NCI-H1048 (cell line): ENCODE data around the gene FAM117A.
"Not testable (repeated sequence)": the region's sequence is repeated elsewhere in the genome, so short reads cannot be mapped to it uniquely, and the experiment has no call there.

ENCODE experiments used
- DNase-seq: peaks from one replicate; lab custom pipeline; 2025; lab: John Stamatoyannopoulos, UW

FAM117A gene

GRCh38 chr17:49762151-49762941 lies 1.6 kb downstream of the FAM117A start:
- DNase-seq = no peak

GRCh38 chr17:49760932-49761558 lies 2.9 kb downstream of the FAM117A start:
- DNase-seq = no peak

DNA sequence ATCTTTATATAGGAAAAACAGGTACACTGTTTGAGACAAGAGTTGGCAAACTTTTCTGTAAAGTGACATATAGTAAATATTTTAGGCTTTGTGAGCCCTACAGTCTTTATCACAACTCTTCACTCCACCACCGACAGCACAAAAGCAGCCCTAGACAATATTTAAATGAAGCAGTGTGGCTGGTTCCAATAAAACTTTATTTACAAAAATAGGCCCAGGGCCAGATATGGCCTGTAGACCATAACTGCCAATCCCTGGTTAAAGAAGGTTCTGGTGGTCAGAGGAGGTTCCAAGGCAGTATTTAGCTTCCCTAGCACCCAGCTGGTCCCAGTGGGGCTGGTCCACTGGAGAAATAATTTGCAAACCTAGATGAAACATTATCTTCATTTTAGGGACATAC lies 3.6 kb downstream of the FAM117A start:
- DNase-seq = no peak

DNA sequence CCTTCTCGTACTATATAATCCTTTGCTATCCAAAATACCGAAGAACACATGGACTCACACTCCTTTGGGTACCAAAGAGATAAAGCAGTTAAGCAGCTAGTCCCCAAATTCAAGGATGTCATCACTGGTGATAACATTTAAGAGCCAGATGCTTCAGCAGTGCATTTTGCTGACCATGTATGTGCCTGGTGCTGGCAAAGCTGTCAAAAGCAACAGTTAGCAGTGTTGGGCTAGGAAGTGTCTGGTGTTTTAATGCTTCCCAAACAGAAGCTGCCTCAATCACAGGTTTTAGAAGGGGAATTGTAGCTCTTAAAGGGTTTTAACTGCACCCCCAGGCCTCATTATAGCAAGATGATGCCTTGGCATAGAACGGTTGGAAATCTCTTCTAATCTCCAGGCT lies 4.7 kb downstream of the FAM117A start:
- DNase-seq = no peak

GRCh38 chr17:49758464-49759010 lies 5.4 kb downstream of the FAM117A start:
- DNase-seq = not testable (repeated sequence)

DNA sequence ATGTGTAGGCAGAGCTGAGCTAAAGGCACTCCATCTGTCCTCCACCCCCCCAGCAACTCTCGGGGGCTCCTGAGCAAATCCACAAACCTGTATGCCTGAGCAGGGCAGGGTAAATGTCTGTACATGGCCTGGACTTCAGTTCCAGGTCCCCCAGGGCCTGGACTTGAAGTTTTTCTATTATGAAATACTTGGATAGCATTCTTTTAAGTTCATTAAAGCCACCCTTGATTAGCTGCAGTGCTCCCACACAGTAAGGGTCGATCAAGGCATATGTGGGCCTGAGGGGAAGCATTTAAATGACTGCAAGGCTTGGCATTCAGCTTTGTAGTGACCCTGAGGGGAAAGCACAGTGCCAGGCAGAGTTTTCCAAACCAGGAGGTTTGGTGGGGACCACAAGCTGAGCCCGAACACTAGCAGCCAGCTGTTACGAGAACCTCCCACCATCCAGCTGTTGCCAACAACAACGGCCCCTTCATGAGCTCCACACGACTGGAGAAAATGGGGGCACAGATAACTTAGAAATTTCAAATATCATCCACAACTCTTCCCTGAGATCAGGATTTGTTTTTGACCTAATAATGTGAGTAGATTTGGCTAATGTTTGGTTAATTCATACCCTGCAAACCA lies 6.7 kb downstream of the FAM117A start:
- DNase-seq = no peak

DNA sequence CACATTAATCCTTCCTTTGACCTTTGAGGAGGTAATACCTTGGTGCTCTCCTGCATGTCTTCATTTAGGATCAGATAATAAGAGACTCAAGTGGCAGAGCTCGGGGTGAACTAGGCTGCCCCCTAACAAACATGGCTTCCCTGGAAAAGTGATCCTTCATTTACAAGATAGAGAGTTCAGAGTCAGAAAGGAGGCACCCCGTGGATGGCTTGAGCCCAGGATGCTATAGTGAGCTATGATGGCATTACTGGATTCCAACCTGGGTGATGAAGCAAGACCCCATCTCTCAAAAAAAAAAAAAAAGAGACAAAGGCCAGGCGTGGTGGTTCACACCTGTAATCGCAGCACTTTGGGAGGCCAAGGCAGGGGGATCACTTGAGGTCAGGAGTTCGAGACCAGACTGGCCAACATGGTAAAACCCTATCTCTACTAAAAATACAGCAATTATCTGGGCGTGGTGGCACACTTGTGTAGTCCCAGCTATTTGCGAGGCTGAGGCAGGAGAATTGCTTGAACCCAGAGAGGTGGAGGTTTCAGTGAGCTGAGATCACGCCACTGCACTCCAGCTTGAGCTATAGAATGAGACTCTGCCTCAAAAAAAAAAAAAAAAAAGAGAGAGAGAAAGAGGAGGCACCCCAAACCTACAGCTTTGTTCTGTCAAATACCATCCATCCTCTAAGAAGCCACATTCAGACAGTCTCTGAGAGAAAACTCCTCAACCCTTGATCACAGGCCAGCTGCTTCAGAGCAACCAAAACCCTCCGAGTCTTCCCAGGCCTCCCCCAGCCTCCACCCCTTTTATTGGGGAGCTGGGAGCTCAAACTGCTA lies 7.4 kb downstream of the FAM117A start:
- DNase-seq = no peak

DNA sequence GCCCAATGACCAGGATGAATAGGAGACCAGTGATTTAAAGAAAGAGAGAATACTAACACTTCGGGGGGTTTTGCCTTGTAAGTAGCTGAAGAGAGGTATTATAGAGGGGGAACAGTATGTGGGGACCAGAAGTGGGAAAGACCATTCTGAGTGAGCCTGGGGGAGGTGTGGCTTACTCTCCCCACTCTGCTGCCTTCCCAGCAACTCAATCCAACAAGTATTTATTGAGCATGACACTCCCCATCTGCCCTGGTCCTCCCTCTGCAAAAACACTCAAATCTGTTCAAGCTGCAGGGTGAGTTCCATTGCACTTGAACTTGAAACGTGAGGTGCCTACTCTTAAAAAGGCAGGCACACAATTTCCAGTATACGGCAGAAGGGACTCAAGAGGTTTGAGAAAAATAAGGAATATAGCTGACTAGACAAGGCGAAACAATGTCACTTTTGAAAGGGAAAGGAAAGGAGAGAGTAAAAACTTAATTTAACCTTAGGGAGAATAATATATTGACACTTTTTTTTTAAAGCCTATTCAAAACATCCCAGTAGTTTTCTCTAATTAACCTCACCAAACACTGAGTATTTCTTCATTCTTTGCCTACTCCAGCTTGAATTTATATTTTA lies 8.2 kb downstream of the FAM117A start:
- no peak for DNase-seq

DNA sequence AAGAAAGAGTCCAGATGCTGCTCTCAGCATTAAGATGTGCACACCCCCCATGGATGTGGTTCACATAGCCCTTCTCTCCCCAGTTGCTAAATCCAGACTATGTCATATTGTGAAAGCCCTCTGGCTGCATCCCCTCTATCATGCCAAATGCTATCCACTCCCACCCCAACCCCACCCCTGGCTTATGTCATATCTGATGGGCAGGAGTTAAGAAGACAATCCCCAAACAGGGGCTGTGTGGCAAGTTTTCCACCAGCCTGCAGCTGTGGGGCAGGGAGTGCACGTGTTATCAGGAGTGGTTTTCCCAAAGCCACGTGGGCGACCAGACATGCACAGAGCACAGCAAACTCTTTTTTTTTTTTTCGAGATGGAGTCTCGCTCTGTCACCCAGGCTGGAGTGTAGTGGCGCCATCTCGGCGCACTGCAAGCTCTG lies 10.0 kb downstream of the FAM117A start:
- DNase-seq = no peak

DNA sequence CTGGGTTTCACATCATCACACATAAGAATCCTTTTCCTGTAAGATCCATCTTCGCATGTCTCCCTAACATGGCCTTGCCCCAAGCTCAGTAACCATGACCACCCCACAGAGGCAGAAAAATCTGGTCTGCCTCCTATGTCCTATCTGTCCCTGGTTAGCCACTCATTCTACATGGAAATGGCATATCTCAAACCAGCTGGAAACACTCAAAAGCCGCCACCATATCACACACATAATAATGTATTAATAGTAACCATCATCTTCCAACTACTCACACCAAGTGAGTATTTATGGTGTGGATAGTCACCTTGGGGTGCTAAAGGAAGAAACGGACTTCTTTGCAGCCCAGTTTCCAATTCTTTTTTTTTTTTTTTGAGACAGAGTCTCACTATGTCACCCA lies 11.4 kb downstream of the FAM117A start:
- DNase-seq = no peak

- no peak for DNase-seq
Measured at GRCh38 chr17:49749730-49750129, 14.2 kb downstream of the FAM117A start.

DNA sequence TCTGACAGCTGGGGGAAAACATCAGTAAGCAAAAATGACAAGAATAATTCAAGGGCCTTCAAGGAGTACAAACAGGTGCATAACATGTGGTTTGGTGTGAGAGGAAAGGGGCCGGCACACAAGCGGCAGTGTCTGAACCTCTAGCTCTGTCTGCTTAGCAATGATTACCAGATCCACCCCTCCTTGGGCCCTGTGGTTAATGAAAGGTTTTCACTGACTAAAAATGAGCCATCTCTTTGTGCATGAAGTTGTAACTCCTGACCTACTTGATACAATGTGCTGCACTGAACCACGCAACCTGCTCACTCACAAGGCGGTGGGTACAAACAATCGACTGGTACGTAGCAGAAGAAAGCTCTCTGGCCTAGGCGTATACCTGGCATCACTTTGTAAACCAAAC lies 15.1 kb downstream of the FAM117A start:
- DNase-seq = no peak

DNA sequence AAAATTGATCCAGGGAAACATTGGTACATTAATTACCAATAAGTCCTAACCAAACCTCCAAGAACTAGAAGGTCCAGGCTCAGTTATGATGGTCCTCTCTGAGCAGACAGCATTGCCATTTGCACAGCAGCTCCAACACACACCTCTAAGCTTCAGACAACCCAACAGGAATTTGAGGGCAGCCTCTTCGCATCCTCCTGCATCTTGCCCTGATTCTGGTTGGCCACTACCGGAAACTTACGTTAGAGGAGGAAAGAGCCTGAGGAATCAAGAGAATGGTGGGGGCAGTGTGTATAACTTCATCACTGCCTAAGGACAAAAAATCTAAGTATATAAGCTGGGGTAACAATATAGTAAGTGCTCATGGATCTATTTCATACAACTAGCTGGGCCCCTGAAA lies 15.7 kb downstream of the FAM117A start:
- DNase-seq = no peak

GRCh38 chr17:49747632-49748031 lies 16.3 kb downstream of the FAM117A start:
- DNase-seq = no peak

DNA sequence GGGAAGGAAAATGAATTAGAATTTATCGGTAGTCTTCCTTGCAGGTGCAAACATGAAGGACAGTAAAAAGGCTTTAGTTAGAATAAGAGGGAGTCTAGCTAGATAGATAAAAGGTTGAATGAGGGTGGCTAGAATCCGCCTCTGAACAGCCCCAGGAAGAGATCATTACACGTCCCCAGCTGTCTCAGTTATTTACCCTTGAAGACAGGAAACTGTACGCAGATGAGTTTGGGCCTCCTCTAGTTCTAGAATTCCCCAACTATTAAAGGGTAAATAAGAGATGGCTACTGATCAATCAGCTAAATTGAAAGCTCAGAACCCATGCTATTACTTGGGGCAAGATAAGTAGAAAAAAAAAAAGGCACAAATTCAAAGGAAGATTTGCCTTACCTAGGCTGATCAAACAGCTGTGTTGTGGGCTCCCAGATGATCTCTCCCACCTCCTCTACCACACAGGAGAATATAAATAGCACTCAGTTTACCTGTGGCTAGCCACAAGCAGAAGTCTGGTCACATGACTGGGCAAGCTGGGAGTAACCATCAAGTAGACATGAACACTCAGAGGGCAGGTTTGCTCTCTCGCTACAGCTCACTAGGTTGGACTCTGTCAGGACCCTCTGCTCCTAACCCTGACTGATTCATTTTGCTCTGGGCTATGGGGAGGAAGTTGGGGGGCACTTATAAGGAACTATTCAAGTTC lies 17.0 kb downstream of the FAM117A start:
- DNase-seq = no peak

DNA sequence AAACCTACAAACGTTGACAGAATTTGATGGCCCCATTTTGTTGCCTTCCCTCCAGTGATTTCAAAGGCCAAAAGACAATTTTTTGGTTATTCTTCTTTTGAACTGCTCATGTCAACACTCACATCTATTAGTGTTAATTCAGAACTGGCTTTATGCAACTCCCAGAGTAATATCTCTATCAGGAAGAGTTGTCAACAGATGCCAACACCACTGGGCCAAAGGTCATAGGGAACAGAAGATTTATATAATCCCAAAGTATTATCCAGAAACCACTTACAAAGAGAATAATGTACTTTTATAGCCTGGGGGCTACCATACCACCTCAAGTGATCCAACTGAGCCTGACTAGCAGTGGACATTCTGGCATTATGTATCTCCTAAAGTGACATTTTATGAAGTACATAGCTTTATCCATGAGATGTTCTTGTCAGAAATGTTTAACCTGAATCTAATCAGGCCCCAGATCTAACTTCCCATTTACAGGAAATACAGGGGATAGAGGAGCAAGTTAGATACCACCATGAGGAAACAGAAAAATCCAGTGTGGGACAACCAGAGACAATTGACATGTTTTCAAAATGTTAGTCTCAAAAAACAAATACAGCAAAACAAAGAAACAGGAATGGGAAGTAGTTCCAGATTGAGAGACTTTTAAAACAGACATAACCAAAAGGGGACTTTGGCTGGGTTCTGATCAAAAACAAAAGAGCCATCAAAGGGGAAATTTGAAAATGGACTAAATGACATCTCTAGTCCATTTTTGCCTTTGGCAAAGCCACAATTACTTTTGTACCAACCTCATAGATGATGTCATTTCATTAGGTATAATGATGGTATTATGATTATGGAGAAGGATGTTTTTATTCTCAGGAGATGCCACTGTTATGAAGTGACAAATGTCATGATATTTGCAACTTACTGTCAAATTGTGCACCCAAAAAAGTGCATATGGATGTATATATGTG lies 18.5 kb downstream of the FAM117A start:
- no peak for DNase-seq

- DNase-seq = no peak
Measured at GRCh38 chr17:49742166-49742638, 21.7 kb downstream of the FAM117A start.

GRCh38 chr17:49741692-49742076 lies 22.2 kb downstream of the FAM117A start:
- no peak for DNase-seq

- no peak for DNase-seq
Measured at GRCh38 chr17:49741009-49741691, 22.8 kb downstream of the FAM117A start.
